DND-41 (cell line): ENCODE measurements around the gene GK.

Experiments
- CTCF ChIP-seq: IDR thresholded peaks from 2 replicates; pipeline ENCODE4 v1.5.1; 2012; ENCODE audit warnings: borderline replicate concordance, low read length, moderate library complexity, mild to moderate bottlenecking; ENCODE audit not compliant: poor library complexity, severe bottlenecking; ENCODE audit errors: extremely low read depth
- EZH2 ChIP-seq: IDR thresholded peaks from 3 replicates; pipeline ENCODE4 v1.6.1; 2012; ENCODE audit warnings: borderline replicate concordance, low read depth, mild to moderate bottlenecking, moderate library complexity, low read length, inconsistent platforms; ENCODE audit not compliant: severe bottlenecking

DNA sequence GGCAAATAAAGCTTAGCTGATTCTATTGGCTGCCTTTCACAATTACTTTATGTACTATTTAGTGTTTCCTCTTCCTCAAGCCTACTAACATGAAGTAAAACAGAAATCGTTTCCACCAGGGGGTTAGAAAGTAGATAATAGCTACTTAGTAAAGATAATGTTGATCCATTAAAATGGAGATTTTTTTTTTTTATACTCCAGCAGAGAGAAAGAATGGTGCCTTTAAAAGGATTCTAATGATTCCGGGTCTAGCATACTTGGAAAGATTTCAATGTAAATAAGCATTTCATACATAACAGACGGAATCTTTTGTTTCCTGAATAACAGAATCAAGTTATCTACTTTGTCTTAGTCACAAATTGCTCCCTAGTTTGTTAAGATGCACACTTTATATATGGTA, 37.1 kb downstream of the GK start:
- TF ChIP-seq CTCF (no peak), EZH2 (no peak)
